ENCODE data around the gene KCNQ1OT1.

DNA sequence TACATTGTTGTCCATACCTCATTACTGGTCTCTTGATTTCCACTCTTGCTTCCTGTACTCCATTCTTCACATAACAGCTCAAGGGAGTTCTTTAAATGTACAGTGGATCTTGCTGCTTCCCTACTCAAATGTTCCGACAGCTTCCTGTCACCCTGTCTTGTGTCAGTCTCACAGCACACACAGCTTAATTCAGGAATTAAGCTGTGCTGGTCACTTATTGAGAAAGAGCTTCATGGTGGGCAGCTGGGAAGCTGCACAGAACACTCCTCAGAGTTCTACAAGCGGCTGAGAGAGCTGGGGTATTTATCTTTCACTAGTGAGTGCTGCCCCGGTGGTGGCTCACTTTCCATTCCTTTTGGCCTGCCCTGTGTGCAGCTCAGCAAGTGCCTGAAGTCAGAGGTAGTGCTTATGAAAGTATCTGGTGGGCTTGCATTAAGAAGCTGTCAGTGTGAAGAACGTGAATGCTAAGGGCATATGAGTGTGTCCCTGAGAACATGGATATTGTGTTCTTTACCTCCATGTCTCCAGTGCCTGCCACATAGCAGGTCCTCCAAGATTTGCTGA, 48.7 kb downstream of the KCNQ1OT1 start:
- TF ChIP-seq, protein P1, sequence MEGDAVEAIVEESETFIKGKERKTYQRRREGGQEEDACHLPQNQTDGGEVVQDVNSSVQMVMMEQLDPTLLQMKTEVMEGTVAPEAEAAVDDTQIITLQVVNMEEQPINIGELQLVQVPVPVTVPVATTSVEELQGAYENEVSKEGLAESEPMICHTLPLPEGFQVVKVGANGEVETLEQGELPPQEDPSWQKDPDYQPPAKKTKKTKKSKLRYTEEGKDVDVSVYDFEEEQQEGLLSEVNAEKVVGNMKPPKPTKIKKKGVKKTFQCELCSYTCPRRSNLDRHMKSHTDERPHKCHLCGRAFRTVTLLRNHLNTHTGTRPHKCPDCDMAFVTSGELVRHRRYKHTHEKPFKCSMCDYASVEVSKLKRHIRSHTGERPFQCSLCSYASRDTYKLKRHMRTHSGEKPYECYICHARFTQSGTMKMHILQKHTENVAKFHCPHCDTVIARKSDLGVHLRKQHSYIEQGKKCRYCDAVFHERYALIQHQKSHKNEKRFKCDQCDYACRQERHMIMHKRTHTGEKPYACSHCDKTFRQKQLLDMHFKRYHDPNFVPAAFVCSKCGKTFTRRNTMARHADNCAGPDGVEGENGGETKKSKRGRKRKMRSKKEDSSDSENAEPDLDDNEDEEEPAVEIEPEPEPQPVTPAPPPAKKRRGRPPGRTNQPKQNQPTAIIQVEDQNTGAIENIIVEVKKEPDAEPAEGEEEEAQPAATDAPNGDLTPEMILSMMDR (IDR thresholded peaks at IDR 0.05; ENCODE audit: low read length) = no peak
- no peak for TF ChIP-seq EZH2 (optimal IDR thresholded peaks at IDR 0.05; ENCODE audit: low read depth, low read length)
